GM10266 (cell line): ENCODE results near the gene SLC35A1.
"Not testable (repeated sequence)": the region's sequence is repeated elsewhere in the genome, so short reads cannot be mapped to it uniquely, and the experiment has no call there.

Experiments
- DNase-seq: peaks from one replicate; pipeline ENCODE4 v3.0.0; 2012; ENCODE audit errors: extremely low spot score
- TF ChIP-seq, protein P1 (sequence below): IDR thresholded peaks from 2 replicates; pipeline ENCODE4 v1.5.1; 2012; ENCODE audit warnings: mild to moderate bottlenecking, low read depth; ENCODE audit not compliant: control insufficient read depth, insufficient read depth; ENCODE audit errors: missing control alignments

Gene SLC35A1

DNA sequence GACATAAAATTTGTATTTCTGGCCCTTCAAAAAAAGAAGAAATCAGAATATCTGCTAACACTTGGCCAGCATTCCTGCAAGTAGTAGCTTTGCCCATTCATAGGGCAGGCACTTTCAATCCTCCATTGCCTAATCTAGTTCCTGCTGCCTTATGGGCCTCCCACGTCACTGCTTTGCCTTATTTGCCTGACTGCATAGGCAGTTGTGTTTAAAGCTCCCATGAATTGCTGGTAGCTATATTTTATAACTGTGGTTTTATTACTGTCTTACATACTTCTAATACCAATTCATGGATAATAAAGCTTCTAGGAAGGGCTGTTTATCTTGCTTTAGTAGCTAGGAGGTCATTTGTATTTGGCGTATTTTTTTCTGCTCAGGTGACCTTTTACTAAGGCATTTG lies 7.7 kb upstream of the SLC35A1 start:
- DNase-seq = no peak
- TF ChIP-seq, protein P1, sequence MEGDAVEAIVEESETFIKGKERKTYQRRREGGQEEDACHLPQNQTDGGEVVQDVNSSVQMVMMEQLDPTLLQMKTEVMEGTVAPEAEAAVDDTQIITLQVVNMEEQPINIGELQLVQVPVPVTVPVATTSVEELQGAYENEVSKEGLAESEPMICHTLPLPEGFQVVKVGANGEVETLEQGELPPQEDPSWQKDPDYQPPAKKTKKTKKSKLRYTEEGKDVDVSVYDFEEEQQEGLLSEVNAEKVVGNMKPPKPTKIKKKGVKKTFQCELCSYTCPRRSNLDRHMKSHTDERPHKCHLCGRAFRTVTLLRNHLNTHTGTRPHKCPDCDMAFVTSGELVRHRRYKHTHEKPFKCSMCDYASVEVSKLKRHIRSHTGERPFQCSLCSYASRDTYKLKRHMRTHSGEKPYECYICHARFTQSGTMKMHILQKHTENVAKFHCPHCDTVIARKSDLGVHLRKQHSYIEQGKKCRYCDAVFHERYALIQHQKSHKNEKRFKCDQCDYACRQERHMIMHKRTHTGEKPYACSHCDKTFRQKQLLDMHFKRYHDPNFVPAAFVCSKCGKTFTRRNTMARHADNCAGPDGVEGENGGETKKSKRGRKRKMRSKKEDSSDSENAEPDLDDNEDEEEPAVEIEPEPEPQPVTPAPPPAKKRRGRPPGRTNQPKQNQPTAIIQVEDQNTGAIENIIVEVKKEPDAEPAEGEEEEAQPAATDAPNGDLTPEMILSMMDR = no peak

DNA sequence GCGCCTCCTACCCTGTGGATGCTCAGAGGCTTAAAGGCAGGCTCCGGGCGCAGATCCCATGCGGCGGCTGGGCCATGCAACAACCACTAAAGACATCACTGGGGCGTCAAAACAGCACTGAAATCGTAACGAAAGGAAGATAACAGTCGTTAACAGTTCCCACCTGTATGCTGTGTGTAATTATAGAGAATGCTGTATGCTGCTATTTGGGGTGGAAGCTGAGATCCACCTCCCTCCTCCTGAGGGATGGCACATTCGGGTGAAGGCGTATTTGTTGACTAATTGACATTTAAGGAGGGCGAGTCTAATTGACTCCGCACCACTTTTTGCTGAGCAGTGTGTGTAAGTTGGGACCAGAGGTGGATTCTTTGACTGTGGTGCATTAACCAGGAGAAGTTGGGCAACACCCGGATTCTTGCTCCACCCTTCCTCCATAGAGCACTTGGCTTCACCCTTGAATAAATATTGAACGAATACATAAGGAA lies 687 bp downstream of the SLC35A1 start:
- DNase-seq = peak; percentile 25

DNA sequence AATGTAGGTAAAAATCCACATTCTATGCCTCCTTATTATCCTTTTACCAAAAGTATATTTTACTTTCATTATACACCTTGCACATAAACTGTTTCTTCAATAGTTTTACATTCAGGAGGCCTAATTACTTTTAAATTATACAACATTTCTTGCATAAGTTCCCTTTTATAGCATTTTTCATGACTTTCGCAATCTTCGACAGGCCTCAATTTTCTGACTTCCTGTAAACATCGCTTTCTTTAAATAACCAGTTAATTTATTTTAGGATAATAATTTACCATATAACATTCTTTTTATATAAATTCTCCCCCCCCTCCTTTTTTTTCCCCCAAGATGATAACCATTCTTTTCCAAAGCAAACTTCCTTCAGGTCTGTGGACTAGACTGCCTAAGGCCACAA lies 9.2 kb downstream of the SLC35A1 start:
- DNase-seq = no peak
- TF ChIP-seq, protein P1 = no peak

More for the DNA sequence above, 687 bp downstream of the SLC35A1 start:
- TF ChIP-seq, protein P1 = no peak

DNA sequence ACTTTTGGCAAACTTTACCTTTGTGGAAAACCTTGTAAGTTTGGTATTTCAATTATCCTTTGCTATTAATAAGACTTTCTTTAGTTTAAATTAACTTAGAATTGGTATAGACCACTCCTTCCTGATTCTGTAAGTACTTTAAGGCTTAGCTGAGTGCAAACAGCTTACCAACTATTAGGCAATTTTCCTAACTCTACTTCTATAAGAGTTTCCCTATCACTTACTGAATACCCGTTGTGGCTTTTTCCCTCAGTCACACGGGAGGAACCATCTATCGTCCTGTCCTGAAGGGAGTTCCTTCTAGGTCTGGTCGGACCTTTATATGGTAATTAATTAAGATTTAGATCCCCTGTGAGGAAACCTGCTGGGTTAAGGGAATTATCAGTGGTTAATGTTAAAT lies 9.6 kb downstream of the SLC35A1 start:
- TF ChIP-seq, protein P1 = no peak
- DNase-seq = no peak

DNA sequence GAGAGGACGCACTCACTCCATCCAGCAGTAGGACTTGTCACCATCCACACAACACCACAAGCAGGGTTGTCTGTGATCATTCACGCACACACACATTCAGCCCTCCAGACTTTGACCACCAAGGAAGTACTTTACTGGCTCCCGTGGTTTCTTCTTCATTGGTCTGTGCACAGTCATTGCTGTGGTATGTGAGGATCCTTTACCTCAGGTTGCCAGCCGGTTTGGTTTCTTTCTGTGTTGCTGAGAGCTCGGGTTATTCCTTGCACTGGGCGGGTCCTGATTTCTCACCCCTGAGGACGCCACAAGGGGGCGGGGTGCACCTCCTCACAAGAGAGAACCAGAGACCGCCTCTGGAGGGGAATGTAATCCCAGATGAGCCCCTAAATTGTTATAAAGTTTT lies 11.2 kb downstream of the SLC35A1 start:
- DNase-seq = no peak
- TF ChIP-seq, protein P1 = no peak

DNA sequence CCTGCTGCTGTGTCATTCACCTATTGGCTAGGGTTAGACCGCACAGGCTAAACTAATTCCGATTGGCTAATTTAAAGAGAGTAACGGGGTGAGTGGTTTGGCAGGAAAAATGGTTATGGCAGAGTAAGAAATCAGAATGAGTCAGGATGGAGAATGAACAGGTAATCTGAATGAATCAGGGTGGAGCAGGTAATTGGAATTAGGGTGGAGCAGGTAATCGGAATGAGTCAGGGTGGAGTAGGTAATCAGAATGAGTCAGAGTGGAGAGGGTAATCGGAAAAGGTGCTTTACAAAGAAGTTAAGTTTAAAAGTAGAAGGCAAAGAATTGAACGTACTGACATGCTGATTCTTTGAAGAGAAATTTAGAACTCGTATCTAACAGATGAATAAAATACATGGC lies 11.7 kb downstream of the SLC35A1 start:
- TF ChIP-seq, protein P1 = no peak
- no peak for DNase-seq

DNA sequence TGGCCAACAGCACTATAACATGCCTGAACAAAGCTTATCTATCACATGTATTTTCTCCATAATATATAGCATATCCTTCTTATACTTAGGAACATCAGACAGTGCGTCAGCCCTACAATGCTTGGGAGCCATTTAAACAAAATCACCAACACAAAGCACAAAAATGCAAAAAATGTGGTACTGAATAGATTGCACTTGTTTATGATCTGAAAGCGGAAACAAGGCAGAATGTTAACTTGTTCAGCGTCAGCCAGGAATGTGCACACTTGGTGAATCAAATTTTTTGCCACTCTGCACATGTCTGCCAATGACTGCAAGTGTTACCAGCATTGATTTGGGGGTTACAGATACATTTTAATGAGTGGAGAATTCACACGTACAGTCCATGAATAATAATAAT lies 14.8 kb downstream of the SLC35A1 start:
- TF ChIP-seq, protein P1 = no peak
- no peak for DNase-seq

DNA sequence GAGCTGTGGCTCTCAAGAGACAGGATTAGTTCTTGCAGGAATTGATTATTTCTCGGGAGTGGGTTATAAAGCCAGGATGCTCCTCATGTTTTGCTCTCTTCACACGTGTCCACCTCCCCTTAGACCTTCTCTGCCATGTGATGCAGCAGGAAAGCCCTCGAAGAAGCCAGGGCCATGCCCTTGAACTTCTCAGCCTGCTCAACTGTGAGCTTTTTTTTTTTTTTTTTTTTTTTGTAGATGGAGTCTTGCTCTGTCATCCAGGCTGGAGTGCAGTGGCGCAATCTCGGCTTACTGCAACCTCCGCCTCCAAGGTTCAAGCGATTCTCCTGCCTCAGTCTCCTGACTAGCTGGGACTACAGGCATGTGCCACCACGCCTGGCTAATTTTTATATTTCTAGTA lies 16.6 kb downstream of the SLC35A1 start:
- not testable (repeated sequence) for DNase-seq
